ENCODE measurements around the gene TUG1. TPM values are rescaled to one million over a fixed set of nuclear protein-coding genes. Genes with fewer than 3 reads are reported as not detected.

TUG1 gene
- total RNA-seq, 1 donor: 74.6 TPM

DNA sequence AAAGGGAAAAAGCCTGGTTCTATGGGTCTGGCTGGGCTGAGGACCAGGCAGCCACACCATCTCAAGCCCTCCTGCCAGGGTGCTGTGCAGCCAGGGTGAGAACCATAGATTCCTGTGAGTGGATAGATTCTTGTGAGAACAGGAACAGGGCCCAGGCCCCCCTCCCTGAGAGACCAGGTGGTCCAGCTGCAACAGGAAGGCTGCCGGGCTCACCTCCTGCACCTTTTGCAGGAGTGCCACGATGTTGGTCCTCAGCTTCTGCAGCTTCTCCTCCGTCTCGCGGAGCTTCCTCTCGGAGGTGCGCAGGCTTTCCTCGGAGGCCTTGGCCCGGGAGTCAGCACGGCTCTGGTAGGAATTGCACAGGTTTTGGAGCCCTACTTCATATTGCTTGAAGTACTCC lies 41.3 kb upstream of the TUG1 start:
- H3K27me3 ChIP-seq (ENCODE audit: insufficient read depth, low read length): no peaks in the 10 kb centered on the region
- no peaks in the 10 kb centered on the region for H3K9me3 ChIP-seq (ENCODE audit: low read depth, low read length)
- no peak overlapping the region for H3K27ac ChIP-seq (ENCODE audit: low read depth, low read length)
- no peaks in the 10 kb centered on the region for H3K79me2 ChIP-seq (ENCODE audit: insufficient read depth, low read length)
- no peak overlapping the region for H2AFZ ChIP-seq (ENCODE audit: low read length)
- TF ChIP-seq, protein P1, sequence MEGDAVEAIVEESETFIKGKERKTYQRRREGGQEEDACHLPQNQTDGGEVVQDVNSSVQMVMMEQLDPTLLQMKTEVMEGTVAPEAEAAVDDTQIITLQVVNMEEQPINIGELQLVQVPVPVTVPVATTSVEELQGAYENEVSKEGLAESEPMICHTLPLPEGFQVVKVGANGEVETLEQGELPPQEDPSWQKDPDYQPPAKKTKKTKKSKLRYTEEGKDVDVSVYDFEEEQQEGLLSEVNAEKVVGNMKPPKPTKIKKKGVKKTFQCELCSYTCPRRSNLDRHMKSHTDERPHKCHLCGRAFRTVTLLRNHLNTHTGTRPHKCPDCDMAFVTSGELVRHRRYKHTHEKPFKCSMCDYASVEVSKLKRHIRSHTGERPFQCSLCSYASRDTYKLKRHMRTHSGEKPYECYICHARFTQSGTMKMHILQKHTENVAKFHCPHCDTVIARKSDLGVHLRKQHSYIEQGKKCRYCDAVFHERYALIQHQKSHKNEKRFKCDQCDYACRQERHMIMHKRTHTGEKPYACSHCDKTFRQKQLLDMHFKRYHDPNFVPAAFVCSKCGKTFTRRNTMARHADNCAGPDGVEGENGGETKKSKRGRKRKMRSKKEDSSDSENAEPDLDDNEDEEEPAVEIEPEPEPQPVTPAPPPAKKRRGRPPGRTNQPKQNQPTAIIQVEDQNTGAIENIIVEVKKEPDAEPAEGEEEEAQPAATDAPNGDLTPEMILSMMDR (IDR thresholded peaks at IDR 0.05; ENCODE audit: extremely low read depth, low read depth, low read length): no peak
- H3K4me2 ChIP-seq (ENCODE audit: insufficient read depth, low read length): no peak overlapping the region
- DNase-seq (ENCODE audit: insufficient read length, low spot score, missing footprints): no peak
- H3K36me3 ChIP-seq (ENCODE audit: insufficient read depth, low read length): peaks cover 59% of the 10 kb centered on the region
- H3K4me3 ChIP-seq (ENCODE audit: insufficient read depth, low read length): no peak overlapping the region
- peaks cover 5% of the 10 kb centered on the region for H4K20me1 ChIP-seq (ENCODE audit: insufficient read depth, low read length)
- H3K4me1 ChIP-seq (ENCODE audit: insufficient read depth, low read length): no peaks in the 10 kb centered on the region

DNA sequence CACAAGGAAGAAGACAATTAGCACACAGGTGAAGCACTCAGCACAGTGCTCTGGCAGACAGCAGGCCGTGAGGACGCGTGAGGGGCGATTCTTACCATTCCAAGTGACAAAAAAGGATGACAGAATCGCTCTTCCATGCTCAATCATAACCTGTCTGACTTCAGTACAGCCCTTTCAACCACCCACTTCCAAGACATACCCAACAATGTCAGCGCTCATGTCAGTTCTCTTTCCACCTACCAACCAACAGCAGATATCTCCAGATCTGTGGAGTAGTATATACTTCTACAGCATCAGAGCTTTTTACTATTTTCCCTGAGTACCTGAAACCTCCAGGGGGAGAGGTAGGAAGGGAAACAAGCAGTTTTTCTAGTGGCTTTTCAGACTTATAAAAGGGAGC lies 40.7 kb upstream of the TUG1 start:
- H3K27me3 ChIP-seq (ENCODE audit: insufficient read depth, low read length): no peaks in the 10 kb centered on the region
- DNase-seq (ENCODE audit: insufficient read length, low spot score, missing footprints): no peak
- H4K20me1 ChIP-seq (ENCODE audit: insufficient read depth, low read length): peaks cover 7% of the 10 kb centered on the region
- no peaks in the 10 kb centered on the region for H3K79me2 ChIP-seq (ENCODE audit: insufficient read depth, low read length)
- H2AFZ ChIP-seq (ENCODE audit: low read length): no peak overlapping the region
- no peaks in the 10 kb centered on the region for H3K9me3 ChIP-seq (ENCODE audit: low read depth, low read length)
- TF ChIP-seq, protein P1 (IDR thresholded peaks at IDR 0.05; ENCODE audit: extremely low read depth, low read depth, low read length): no peak
- peaks cover 65% of the 10 kb centered on the region for H3K36me3 ChIP-seq (ENCODE audit: insufficient read depth, low read length)
- no peaks in the 10 kb centered on the region for H3K4me1 ChIP-seq (ENCODE audit: insufficient read depth, low read length)
- H3K4me2 ChIP-seq (ENCODE audit: insufficient read depth, low read length): no peak overlapping the region
- H3K27ac ChIP-seq (ENCODE audit: low read depth, low read length): no peak overlapping the region
- no peak overlapping the region for H3K4me3 ChIP-seq (ENCODE audit: insufficient read depth, low read length)

DNA sequence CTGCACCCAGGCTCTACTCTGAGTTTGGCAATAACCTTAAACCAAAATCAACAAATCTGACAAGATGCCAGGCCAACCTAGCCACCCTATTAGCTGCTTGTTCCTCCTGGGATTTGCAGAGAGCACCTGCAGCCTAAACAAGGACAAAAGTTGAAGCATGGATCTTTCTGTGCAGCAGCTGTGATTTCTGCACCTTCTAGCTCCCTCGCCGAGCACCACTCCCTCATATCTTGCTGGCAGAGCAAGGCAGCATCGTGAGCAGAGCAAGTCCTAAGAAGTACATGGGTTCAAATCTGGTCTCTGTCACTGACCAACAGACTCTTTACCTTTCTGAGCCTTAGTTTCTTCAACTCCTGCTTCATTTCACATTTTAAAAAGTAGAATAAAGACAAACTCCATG lies 38.8 kb upstream of the TUG1 start:
- TF ChIP-seq, protein P1 (IDR thresholded peaks at IDR 0.05; ENCODE audit: extremely low read depth, low read depth, low read length): no peak

DNA sequence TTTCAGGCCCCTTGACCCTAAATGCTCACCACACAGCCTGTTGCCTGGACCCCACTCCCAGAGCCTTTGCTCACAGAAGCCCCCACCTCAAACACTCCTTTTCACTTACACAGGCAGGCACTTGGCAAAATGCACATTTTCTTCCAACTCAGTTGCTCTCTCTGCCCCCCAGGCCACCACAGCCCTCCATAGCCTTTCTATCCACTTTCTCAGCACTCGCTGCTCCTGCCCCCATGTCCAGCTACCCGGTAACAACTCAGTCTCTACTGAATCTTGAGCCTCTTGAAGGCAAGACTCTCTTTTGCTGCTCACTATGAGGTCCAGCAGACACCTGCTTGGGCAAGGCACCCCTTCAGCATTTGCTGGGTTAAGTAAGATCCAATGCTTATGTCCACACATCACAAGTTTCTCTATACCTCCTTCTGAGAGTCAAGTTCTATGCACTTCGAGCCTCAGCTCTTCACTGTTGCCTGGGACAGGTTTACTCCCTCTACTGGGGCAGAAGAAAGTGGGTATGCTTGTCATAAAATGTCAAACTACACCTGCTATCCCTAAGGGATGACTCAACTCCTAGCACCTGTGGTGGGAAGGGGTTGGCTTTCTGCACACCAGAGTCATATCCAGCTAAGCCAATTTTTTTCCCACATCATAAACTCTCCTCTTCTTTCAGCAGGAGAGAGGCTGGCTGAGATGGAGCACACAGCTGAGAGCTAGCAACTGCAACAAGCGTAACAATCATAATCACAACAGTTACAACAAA lies 37.3 kb upstream of the TUG1 start:
- Histone ChIP-seq H3K27ac (ENCODE audit: low read depth, low read length) (no peak overlapping the region), H4K20me1 (ENCODE audit: insufficient read depth, low read length) (peaks cover 7% of the 10 kb centered on the region), H3K4me3 (ENCODE audit: insufficient read depth, low read length) (no peak overlapping the region), H3K4me2 (ENCODE audit: insufficient read depth, low read length) (no peak overlapping the region), H3K4me1 (ENCODE audit: insufficient read depth, low read length) (no peaks in the 10 kb centered on the region), H3K9me3 (ENCODE audit: low read depth, low read length) (no peaks in the 10 kb centered on the region), H2AFZ (ENCODE audit: low read length) (no peak overlapping the region), H3K79me2 (ENCODE audit: insufficient read depth, low read length) (no peaks in the 10 kb centered on the region), H3K36me3 (ENCODE audit: insufficient read depth, low read length) (peaks cover 86% of the 10 kb centered on the region), H3K27me3 (ENCODE audit: insufficient read depth, low read length) (no peaks in the 10 kb centered on the region)
- TF ChIP-seq, protein P1 (IDR thresholded peaks at IDR 0.05; ENCODE audit: extremely low read depth, low read depth, low read length): no peak
- no peak for DNase-seq (ENCODE audit: insufficient read length, low spot score, missing footprints)

More for the DNA sequence above, 38.8 kb upstream of the TUG1 start:
- Histone ChIP-seq H3K27ac (ENCODE audit: low read depth, low read length) (no peak overlapping the region), H3K4me3 (ENCODE audit: insufficient read depth, low read length) (no peak overlapping the region), H3K4me1 (ENCODE audit: insufficient read depth, low read length) (no peaks in the 10 kb centered on the region), H3K9me3 (ENCODE audit: low read depth, low read length) (no peaks in the 10 kb centered on the region), H3K79me2 (ENCODE audit: insufficient read depth, low read length) (no peaks in the 10 kb centered on the region), H3K36me3 (ENCODE audit: insufficient read depth, low read length) (peaks cover 83% of the 10 kb centered on the region), H2AFZ (ENCODE audit: low read length) (no peak overlapping the region), H4K20me1 (ENCODE audit: insufficient read depth, low read length) (peaks cover 7% of the 10 kb centered on the region), H3K27me3 (ENCODE audit: insufficient read depth, low read length) (no peaks in the 10 kb centered on the region), H3K4me2 (ENCODE audit: insufficient read depth, low read length) (no peak overlapping the region)
- no peak for DNase-seq (ENCODE audit: insufficient read length, low spot score, missing footprints)

Data from osteoblast (primary cell).